Measurements from ENCODE around the gene EIF1AD.

The EIF1AD gene

DNA sequence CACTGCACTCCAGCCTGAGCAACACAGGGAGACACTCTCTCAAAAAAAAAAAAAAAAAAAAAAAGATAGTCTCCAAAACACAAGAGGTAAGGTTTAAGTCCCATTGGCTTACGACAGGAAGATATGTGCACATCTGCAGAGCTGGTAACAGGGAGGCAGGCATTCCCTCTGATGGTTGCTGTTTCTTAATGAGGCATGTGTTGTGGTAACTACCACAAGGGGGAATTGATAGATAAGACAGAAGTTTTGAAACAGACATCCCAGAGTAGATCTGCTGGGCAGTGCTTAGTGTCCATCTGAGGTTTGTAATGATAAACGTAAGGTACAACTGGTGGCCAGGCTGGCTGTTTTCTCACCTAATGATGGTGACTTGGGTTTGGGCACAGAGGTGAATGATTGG, 4.7 kb downstream of the EIF1AD start:
- DNase-seq, result no peak

DNA sequence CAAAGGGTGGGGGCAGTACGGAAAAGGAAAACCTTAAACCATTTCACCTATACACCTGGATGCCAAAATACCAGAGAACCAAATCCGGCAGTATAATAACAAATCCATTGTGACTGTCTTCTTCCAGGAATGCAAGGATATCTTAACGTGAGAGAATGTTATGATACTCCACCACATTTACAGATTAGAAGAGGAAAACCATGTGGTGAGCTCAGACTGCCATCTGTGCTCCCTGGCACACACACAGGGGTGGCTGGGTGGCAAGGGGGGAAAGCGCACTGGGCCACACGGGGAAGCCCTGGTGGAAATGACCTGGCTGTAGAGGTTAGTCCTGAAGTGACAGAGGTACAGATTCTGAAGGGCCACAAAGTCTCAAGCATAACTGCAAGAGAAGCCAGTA, 9.9 kb downstream of the EIF1AD start:
- DNase-seq, result no peak

DNA sequence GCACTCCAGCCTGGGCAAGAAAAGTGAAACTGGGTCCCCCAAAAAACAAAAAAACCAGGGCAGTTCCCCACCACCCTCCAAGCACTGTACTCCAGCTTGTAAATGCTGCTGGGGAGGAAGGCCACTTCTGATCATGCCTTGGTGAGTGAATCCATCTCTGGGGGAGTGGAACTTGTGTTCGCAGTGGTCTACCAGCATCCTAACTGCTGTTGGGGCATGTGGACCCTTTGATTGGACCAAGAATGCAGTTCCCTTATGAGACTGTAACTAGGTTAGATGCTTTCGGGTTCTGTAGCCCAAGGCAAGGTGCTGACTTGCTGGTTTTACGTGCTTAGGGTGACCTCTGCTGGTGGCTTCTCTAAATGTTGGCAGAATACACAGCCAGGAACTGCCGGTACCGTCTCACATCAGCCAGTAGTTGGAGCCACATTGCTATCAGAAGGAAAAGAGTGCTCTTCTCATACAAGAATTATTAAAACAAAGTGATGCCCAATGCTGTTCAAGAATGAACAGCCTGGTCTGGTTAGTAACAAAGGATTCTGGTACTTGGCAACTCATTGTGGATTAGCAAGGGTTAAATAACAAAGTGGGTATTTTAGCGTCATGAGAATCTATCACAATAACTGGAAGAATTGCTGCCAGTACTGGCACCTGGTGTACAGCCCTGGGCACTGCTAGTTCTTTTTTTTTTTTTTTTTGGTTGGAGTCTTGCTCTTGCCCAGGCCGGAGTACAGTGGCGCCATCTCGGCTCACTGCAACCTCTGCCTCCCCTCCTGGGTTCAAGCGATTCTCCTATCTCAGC, 13.0 kb downstream of the EIF1AD start:
- DNase-seq, result peak; percentile 80

DNA sequence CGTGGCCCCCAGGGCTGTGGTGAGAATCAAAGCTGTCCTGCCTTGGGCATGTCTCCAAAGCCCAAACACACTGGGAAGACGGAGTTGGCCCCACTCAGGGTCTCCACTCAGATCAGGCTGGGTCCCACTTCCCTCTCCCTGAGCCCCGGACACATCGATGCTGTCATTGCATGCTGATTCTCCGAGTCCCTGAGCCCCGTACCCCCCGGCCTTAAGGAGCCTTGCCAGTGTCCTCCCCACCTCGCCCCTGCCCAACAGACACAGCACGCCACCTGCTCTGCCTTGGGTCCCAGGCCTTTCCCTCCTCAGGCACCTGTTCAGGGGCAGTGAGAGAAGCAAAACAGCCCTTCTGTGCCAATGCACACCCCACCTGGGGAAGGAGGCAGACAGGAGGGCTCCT, 14.6 kb downstream of the EIF1AD start:
- no peak for DNase-seq

DNA sequence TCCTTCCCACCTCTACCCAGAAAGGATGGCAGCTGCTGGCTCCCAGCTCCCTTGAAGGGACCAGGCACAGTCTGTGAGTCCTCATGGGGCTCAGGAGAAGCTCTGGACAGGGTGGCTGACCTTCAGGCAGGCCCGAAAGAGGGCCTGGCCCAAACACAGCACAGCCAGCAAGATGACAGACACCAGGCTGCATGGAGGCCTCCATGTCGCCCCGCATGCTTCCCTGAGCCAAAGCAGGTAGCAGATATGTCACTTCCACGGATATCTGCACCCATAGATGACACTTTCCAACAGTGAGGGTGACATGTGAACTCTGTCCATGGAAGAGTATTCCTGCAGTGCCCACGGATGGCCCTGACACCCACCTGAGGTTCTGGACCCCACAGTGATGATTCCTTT, 18.4 kb downstream of the EIF1AD start:
- no peak for DNase-seq

DNA sequence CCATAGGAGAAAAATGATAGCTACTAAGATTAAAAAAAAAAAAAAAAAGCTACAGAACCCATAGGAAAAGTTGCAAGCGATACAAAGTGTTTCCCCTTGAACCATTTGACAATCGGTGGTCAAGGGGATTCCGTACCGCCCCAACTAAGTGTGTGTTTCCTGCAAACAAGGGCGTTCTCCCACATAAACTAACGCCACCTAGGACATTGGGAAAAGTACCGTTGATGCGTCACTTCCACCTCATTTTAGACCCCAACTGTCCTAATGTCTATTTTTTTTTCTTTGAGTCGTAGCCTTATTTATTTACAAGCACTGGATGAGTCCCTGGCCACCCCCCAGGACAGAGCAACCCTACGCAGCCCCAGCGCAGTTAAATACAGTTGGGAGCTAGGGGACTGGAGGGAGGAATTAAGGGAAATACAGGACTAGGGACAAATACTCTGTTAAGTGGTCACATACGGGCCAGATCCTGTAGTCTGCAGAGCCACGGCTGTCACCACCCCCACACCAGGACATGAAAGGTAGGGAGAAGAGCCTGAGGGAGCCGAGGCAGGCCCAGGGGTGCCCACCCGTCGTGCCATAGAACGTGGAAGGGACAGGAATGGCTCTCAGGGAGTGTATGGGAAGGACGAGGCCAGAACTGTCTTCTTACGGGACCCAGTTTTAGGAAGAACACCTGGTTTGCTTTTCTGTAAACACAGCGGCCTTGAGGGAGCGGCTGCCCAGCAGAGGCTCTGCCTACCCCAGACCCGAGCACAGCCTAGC, 19.0 kb downstream of the EIF1AD start:
- no peak for DNase-seq

DNA sequence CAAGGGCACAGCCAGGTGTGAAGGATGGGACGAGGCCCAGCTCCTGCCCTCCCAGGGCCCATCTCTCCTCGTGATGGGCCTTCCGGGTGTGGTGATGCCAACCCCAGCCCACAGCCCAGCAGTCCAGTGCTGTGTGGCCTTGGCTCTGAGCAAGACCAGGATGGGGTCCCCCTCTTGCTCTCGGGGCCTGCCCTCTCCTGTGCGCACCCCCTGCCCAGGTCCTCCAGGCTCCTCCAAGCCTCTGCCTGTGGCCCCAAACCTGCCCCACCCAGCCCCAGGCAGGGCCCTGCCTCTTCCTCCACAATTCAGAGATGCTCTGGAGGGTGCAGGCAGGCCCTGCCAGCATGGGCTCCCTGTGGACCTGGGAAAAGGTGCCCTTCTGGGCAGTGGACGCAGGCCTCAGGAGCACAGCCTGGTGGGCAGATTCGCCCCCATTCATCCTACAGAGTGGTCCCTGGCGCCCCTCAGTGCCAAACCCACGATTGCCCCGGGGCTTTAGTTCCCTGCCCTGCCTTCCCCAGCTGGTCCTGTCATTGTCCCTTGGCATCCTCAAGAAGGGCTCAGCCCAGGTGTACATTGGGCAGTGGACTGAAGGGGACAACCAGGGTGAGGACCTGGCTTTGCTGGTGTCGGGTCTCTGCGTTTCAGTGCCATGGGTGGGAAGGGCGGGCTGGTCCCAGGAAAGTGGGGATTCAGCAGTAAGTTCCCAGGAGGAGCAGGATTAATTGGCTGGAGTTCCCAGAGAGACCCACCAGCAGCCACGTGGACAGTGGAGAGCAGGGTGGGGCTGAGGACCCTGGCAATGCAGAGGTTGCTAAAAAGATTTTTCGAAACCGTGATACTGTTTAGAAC, 19.8 kb downstream of the EIF1AD start:
- no peak for DNase-seq

DNA sequence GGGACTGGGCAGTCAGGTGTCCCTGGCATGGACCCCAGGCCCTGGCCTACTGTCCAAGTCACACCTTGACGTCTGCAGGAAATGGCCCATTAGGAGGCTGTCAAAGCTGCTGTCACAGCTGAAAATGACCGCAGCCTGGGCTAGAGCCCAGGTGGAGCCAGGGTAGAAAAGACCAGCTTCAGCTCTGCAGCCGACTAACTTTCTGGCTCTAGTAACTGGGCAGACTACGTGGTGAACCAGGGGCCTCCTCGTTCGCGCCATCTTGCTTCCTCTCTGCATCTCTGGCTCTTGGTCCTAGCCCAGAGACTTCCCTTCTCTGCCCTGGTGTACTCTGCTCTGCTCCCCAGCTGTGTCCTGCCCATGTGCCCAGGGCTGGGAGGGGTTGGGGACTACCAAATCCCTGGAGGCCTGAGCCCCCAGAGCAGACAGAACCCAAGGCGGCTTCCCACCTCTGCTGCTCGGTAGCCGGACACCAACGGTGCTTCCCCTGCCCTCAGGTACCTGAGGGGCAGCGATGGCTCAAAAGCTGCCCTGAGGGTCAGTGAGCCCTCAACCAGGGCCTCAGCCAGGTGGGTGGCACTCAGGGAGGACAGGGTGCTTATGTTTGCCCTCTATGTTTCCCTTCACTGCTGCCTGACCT, 20.7 kb downstream of the EIF1AD start:
- no peak for DNase-seq

DNA sequence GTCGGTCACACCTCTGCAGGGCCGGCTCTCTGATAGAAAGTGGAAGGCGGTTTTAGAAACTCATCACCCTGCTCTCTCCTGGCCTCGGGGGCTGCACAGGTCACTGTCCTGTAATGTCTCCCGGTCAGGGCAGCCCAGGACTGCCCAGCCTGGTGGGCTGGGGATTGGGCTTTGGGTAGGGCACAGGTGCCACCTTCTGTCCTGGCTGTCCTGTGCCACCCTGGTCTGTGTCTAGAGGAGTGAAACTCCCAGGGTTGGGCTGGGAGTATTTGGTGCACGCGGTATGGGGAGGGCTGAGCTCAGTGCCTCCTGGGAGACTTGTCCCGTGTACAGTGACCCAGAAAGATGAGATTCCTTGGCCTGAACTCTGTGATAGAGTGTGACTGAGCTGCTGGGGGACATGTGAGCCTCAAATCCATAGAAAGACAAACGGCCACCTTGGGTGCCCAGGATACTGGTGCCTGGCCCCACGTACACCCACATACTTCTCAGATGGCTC, 22.6 kb downstream of the EIF1AD start:
- no peak for DNase-seq

DNA sequence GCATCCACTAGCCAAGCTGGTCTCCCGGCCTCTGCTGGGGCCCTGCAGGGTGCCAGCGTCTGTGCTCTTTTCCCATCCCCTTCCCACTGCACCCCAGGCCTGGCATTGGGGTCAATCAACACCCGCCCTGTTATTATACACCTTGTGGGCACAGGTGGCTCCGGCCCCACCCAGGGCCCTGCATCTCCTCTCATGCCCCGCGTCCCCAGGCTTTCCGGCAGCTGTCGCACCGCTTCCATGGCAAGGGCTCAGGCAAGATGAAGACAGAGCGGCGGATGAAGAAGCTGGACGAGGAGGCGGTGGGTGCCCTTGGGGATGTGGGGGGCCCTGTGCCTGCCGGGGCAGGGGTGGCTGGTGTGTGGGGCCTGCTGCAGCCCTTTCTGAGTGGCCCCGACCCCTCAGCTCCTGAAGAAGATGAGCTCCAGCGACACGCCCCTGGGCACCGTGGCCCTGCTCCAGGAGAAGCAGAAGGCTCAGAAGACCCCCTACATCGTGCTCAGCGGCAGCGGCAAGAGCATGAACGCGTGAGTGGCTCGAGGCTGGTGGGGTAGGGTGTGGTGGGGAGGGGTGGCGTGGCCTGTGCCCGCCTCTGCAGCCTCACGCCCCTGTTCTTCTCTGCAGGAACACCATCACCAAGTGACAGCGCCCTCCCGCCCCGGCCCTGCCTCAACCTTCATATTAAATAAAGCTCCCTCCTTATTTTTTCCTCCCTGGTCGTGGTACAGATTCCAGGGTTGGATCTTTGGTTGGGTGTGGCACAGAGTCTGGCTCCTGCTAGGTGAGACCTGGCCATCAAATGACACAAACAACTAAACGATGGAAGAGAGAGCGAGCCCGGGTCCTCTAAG, 23.3 kb downstream of the EIF1AD start:
- no peak for DNase-seq

DNA sequence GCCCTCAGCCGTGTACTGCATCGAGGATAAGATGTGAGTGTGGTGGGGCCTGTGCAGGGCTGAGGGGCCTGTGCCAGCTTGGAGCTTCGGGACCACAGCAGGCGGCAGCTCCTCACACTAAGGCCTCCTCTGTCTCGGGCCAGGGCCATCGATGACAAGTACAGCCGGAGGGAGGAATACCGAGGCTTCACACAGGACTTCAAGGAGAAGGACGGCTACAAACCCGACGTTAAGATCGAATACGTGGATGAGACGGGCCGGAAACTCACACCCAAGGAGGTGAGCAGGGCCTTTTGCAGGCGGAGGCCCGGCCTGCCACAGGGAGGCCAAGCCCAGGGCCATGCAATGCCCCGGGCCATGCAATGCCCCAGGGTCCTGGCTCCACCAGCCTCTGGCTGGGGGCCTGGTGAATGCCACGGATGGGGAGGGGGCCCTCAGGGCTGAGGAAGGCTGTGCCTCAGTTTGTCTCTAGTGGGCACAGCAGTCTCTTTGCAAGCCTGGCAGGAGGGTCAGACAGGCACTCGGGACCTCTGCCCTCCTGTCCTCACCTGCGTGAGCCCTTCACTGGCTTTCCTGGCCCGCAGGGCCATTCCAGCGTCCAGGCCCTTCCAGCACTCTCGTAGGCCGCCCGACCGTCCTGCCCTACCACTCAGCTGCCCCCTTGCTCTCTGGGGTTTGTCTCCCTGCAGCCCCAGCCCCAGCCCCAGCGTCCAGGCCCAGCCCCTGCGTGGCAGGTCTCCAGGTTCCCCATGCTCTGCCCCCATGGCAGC, 24.2 kb downstream of the EIF1AD start:
- DNase-seq, result no peak

DNA sequence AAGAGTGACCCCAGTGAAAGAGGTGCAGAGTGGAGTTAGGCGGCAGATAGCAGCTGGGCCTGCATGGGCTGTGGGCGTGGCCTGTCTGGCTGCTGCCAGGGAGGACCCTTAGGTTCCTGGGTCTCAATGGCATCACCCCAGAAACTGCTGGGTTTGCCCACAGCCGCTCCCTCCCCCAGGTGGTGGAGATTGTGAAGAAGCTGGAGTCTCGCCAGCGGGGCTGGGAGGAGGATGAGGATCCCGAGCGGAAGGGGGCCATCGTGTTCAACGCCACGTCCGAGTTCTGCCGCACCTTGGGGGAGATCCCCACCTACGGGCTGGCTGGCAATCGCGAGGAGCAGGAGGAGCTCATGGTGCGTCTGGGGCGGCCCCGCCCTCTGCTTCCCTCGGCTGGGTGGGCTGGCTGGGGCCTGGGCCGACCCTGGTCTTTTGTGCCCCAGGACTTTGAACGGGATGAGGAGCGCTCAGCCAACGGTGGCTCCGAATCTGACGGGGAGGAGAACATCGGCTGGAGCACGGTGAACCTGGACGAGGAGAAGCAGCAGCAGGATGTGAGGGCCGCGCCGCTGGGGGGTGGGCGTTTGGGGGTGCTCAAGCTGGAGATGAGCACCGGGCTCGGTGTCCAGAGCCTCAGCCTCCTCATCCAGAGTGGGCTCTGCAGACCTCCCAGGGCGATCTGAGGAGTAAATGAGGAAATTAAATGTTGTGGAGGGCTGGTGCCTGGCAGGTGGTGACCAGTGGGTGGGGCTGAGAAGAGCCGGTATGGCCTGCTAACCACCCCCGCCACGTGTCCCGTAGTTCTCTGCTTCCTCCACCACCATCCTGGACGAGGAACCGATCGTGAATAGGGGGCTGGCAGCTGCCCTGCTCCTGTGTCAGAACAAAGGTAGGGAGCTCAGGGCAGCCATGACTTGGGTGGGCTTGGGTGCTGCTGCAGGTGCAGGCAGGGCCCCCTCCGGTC, 25.5 kb downstream of the EIF1AD start:
- DNase-seq, result no peak

DNA sequence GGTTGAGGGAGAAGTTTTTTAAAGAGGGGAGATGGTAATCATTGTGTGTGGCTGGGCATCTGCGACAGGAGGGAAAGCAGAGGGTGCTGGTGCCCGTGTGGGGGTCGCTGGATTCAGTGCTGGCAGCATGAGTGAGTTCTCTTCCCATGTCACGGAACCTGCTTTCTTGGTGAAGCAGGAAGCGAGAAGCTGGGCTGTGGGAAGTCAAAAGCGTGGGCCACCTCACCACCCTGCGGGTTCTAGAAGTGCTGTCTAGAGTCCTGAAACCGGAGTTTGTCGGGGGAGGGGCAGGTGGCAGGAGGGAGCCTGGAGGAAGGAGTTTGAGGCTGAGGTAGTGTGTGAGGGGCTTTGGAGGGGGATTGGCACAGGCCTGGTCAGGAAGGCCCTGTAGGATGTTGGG, 26.2 kb downstream of the EIF1AD start:
- DNase-seq, result no peak

DNA sequence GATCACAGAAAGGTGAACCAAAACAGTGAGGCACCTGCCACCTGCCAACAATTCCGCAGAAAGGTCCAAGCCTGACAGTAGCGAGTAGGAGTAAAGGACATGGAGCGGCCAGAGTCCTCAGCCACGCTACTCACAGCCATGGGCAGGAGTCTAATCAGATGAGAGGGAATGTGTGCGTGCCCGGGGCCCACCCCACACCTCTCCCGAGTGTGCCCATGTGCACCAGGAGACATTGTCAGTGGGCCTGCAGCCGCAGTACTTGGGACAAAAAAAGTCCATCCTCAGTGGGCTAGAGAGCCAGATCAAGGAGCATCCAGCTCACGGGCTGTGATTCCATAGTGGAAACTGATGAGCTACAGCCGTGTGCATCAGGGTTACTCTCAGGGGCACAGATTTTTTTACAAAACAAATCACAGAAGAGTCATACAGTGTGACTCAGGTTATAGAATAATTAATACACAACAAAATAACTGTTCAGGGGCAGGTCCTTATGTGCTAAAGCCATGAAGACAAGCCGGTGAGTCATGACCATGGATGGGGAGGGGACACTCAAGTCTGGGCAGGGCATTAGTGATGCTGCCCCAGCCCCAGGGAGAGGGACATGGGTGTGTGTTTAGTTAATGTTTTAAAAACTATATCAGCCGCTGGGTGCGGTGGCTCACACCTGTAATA, 28.4 kb downstream of the EIF1AD start:
- DNase-seq, result no peak

DNA sequence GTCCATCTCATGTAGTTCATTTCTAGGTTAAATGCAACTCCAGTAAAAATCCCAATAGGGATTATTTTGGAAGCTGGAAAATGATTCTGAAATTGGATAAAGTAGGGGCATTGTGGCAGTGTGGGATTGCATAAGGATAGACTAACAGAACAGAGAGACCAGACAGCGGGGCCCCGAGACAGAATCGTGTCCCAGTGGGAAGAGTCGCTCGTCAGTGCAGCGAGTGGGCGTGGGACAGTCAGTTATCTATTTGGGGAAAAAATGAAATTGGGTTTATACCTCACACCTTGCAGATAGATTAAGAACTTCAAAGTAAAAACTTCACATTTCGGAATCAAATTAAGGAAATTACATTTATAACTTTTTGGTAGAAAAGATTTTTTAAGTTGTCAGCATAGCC, 29.8 kb downstream of the EIF1AD start:
- DNase-seq, result no peak

DNA sequence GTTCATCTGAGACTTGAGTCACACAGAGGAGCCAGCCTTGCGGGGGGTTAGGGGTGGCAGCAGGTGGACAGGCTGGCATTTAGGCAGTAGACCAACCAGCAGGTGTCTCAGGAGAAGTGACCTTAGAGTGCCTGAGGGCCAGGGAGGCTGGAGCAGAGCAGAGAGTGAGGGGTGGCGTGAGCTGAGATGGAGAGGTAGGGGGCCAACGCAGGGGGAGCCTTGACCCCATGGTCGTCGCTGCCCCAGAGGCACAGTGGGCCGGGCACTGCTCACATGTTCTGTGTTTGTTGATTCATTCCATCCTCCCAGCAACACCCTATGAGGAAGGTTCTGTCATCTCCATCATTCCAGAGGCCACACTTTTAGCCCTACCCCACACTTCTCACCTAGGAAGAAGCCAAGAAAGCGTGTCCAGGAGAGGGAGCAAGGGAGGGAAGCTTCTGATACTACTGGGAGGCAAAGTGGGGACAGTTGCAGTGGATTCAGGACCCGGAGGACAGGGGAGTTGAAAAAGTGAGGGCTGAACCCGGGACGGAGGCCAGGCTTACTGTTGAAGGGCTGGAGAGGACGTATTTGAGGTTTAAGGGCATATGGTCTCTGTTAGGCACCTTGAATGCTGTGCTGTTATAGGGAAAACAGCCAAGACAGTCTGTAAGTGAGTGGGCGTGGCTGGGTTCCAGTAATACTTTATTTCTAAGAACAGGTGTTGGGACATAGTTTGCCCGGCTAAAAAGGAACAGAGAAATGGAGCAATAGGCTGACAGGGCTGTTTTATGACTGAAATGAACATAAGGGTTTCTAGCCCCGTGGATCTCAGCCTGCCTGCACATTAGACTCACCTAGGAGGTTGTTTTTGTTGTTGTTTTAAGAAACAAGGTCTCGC, 33.1 kb downstream of the EIF1AD start:
- no peak for DNase-seq

DNA sequence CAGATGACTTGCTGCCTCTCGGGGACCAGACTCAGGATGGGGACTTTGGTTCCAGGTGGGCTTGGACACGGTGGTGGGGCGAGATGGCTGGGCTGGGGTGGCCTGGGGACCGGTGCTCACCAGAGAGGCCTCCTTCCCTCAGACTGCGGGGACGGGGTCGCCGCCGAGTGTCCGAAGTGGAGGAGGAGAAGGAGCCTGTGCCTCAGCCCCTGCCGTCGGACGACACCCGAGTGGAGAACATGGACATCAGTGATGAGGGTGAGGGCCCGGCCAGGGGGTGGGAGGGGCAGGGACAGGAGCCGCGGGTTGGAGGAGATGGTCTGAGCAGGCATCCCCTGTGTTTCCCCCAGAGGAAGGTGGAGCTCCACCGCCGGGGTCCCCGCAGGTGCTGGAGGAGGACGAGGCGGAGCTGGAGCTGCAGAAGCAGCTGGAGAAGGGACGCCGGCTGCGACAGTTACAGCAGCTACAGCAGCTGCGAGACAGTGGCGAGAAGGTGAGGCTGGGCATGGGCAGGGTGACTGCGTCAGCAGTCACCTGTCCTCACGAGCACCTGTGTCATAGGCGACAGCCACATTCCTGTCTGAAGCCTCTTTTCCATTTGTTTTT, 34.5 kb downstream of the EIF1AD start:
- no peak for DNase-seq
